Calu3 (cell line): ENCODE data around the gene DIS3L2. TPM values are rescaled to one million over a fixed set of nuclear protein-coding genes. Genes with fewer than 3 reads are reported as not detected.
A peak's percentile ranks its signal among the peaks of the same experiment; 100 is the strongest.

Source experiments
- BruUV-seq: library from RNA; stranded (reverse); fragments of 400-500 nt; replicated peaks from 2 replicates; lab custom pipeline; 2021; lab: Mats Ljungman, UMichigan
- CTCF ChIA-PET: fragments of 300-600 bp; sonication (Branson Sonifier 250); formaldehyde crosslinking; loops from one replicate; lab custom pipeline; 2022; ENCODE audit warnings: antibody characterized with exemption; lab: Charles Lee
- DNase-seq: peaks from one replicate; pipeline ENCODE4 v3.0.0; 2022
- H3K27ac Mint-ChIP-seq: one replicate; pipeline ENCODE4 v1.8.0; 2022; ENCODE audit warnings: mixed read lengths; ENCODE audit not compliant: unreplicated experiment
- H3K27me3 Mint-ChIP-seq: one replicate; pipeline ENCODE4 v1.8.0; 2022; ENCODE audit warnings: mixed read lengths; ENCODE audit not compliant: unreplicated experiment
- H3K36me3 Mint-ChIP-seq: one replicate; pipeline ENCODE4 v1.8.0; 2022; ENCODE audit warnings: mild to moderate bottlenecking, moderate library complexity, mixed read lengths; ENCODE audit not compliant: insufficient read depth, unreplicated experiment
- H3K4me1 Mint-ChIP-seq: one replicate; pipeline ENCODE4 v1.8.0; 2022; ENCODE audit warnings: mild to moderate bottlenecking, low read depth, mixed read lengths; ENCODE audit not compliant: unreplicated experiment
- H3K4me3 Mint-ChIP-seq: one replicate; pipeline ENCODE4 v1.8.0; 2022; ENCODE audit warnings: mild to moderate bottlenecking, low read depth, moderate library complexity, mixed read lengths; ENCODE audit not compliant: unreplicated experiment
- H3K9me3 Mint-ChIP-seq: one replicate; pipeline ENCODE4 v1.8.0; 2022; ENCODE audit warnings: low read depth, mixed read lengths; ENCODE audit not compliant: unreplicated experiment
- intact Hi-C: fragments of 100-400 bp; cut with micrococcal nuclease; formaldehyde crosslinking; loops from one replicate; pipeline ENCODE4 v1.10.0; 2022; ENCODE audit not compliant: unreplicated experiment
- microRNA-seq: library from miRNA; unstranded; fragments of <30 nt; microRNA quantifications from one replicate; pipeline ENCODE4 v1.2.0, GENCODE V29; 2022
- total RNA-seq: library from RNA; stranded (reverse); gene quantifications from 2 replicates; pipeline ENCODE4 v1.2.3, GENCODE V29; 2022
- TF ChIP-seq, protein P1 (sequence below): fragments of 200-600 bp; IDR thresholded peaks from one replicate; pipeline ENCODE4 v1.8.0; 2022; ENCODE audit warnings: antibody characterized with exemption; ENCODE audit not compliant: unreplicated experiment

Gene DIS3L2
- total RNA-seq, 1 experiment from 2014 or later: 46.0 TPM

- Mint-ChIP-seq H3K36me3 (no peaks in the 10 kb centered on the region), H3K27me3 (peaks cover 55% of the 10 kb centered on the region), H3K9me3 (no peaks in the 10 kb centered on the region), H3K4me3 (peak overlapping the region; percentile 61), H3K4me1 (peaks cover 20% of the 10 kb centered on the region), H3K27ac (no peak overlapping the region)
- no peak for DNase-seq
- BruUV-seq: no TSS peak
- intact Hi-C loops: no loop called here
- TF ChIP-seq, protein P1, sequence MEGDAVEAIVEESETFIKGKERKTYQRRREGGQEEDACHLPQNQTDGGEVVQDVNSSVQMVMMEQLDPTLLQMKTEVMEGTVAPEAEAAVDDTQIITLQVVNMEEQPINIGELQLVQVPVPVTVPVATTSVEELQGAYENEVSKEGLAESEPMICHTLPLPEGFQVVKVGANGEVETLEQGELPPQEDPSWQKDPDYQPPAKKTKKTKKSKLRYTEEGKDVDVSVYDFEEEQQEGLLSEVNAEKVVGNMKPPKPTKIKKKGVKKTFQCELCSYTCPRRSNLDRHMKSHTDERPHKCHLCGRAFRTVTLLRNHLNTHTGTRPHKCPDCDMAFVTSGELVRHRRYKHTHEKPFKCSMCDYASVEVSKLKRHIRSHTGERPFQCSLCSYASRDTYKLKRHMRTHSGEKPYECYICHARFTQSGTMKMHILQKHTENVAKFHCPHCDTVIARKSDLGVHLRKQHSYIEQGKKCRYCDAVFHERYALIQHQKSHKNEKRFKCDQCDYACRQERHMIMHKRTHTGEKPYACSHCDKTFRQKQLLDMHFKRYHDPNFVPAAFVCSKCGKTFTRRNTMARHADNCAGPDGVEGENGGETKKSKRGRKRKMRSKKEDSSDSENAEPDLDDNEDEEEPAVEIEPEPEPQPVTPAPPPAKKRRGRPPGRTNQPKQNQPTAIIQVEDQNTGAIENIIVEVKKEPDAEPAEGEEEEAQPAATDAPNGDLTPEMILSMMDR: no peak
- CTCF ChIA-PET: interaction anchor here (0.9 to 1.6 kb wide), 2 partner anchors 21 to 53 kb away, joined by 3 to 4 read pairs; no protein-coding TSS in a partner anchor
These were observed 424.9 kb downstream of the DIS3L2 start for GRCh38 chr2:232386490-232386739.

Small RNA genes within 50 kb of the gene (microRNA-seq; reads per million reads assigned to microRNA genes)
- not detected for gene MIR562

Other genes with a start within 250 kb of the DIS3L2 start
- gene PDE6D, start 180.4 kb upstream of the DIS3L2 start, total RNA-seq: 25.8 and 30.6 TPM in 2 replicates
- gene COPS7B, start 175.3 kb upstream of the DIS3L2 start, total RNA-seq: 48.3 and 54.6 TPM in 2 replicates
- not detected in 2 replicates for gene NPPC, start 35.3 kb upstream of the DIS3L2 start, total RNA-seq